ENCODE data around the gene PDE9A.

The PDE9A gene

GRCh38 chr21:42806509-42807140 lies 153.2 kb downstream of the PDE9A start:
- no peak for TF ChIP-seq TEAD4 (IDR thresholded peaks at IDR 0.05)
- no peak for TF ChIP-seq EGR1 (IDR thresholded peaks at IDR 0.05)
- TF ChIP-seq TCF12 (IDR thresholded peaks at IDR 0.05; ENCODE audit: low read depth), result no peak
- TF ChIP-seq FOXM1 (IDR thresholded peaks at IDR 0.05; ENCODE audit: borderline replicate concordance, low read depth), result no peak

- TF ChIP-seq TAF1 (IDR thresholded peaks at IDR 0.05; ENCODE audit: low read depth) (no peak), CEBPB (IDR thresholded peaks at IDR 0.05) (no peak), YY1 (IDR thresholded peaks at IDR 0.05; ENCODE audit: low read depth) (no peak), RAD21 (IDR thresholded peaks at IDR 0.05; ENCODE audit: low read depth) (no peak), FOXM1 (IDR thresholded peaks at IDR 0.05; ENCODE audit: borderline replicate concordance, low read depth) (no peak), REST (IDR thresholded peaks at IDR 0.05; ENCODE audit: low read depth) (no peak), TEAD4 (IDR thresholded peaks at IDR 0.05) (no peak)
Observed at GRCh38 chr21:42807938-42808613, 154.7 kb downstream of the PDE9A start.

GRCh38 chr21:42809171-42809570 lies 155.8 kb downstream of the PDE9A start:
- TF ChIP-seq CREB1 (IDR thresholded peaks at IDR 0.05; ENCODE audit: low read depth) (no peak), CEBPB (IDR thresholded peaks at IDR 0.05) (no peak), RAD21 (IDR thresholded peaks at IDR 0.05; ENCODE audit: low read depth) (no peak), ZBTB7A (IDR thresholded peaks at IDR 0.05; ENCODE audit: low read depth) (no peak), TAF1 (IDR thresholded peaks at IDR 0.05; ENCODE audit: low read depth) (no peak), NFIC (IDR thresholded peaks at IDR 0.05) (no peak), REST (IDR thresholded peaks at IDR 0.05; ENCODE audit: low read depth) (no peak), TEAD4 (IDR thresholded peaks at IDR 0.05) (no peak), EP300 (IDR thresholded peaks at IDR 0.05; ENCODE audit: borderline replicate concordance) (no peak), EGR1 (IDR thresholded peaks at IDR 0.05) (no peak), YY1 (IDR thresholded peaks at IDR 0.05; ENCODE audit: low read depth) (no peak), FOXM1 (IDR thresholded peaks at IDR 0.05; ENCODE audit: borderline replicate concordance, low read depth) (no peak)

- TF ChIP-seq FOXM1 (IDR thresholded peaks at IDR 0.05; ENCODE audit: borderline replicate concordance, low read depth), result no peak
- no peak for TF ChIP-seq YY1 (IDR thresholded peaks at IDR 0.05; ENCODE audit: low read depth)
- no peak for TF ChIP-seq REST (IDR thresholded peaks at IDR 0.05; ENCODE audit: low read depth)
- TF ChIP-seq ZBTB7A (IDR thresholded peaks at IDR 0.05; ENCODE audit: low read depth), result no peak
- TF ChIP-seq USF1 (IDR thresholded peaks at IDR 0.05), result no peak
Observed at GRCh38 chr21:42809577-42810475, 156.4 kb downstream of the PDE9A start.

- TF ChIP-seq FOXM1 (IDR thresholded peaks at IDR 0.05; ENCODE audit: borderline replicate concordance, low read depth), result no peak
- no peak for TF ChIP-seq TCF12 (IDR thresholded peaks at IDR 0.05; ENCODE audit: low read depth)
- TF ChIP-seq REST (IDR thresholded peaks at IDR 0.05; ENCODE audit: low read depth), result no peak
- TF ChIP-seq USF1 (IDR thresholded peaks at IDR 0.05), result no peak
- no peak for TF ChIP-seq ZBTB7A (IDR thresholded peaks at IDR 0.05; ENCODE audit: low read depth)
- no peak for TF ChIP-seq RAD21 (IDR thresholded peaks at IDR 0.05; ENCODE audit: low read depth)
- no peak for TF ChIP-seq MAX (IDR thresholded peaks at IDR 0.05)
- TF ChIP-seq CREB1 (IDR thresholded peaks at IDR 0.05; ENCODE audit: low read depth), result no peak
- no peak for TF ChIP-seq TAF1 (IDR thresholded peaks at IDR 0.05; ENCODE audit: low read depth)
- no peak for TF ChIP-seq YY1 (IDR thresholded peaks at IDR 0.05; ENCODE audit: low read depth)
- TF ChIP-seq TEAD4 (IDR thresholded peaks at IDR 0.05), result no peak
- no peak for TF ChIP-seq EGR1 (IDR thresholded peaks at IDR 0.05)
- TF ChIP-seq CEBPB (IDR thresholded peaks at IDR 0.05), result no peak
- TF ChIP-seq EP300 (IDR thresholded peaks at IDR 0.05; ENCODE audit: borderline replicate concordance), result no peak
- TF ChIP-seq NFIC (IDR thresholded peaks at IDR 0.05), result no peak
Observed at GRCh38 chr21:42811960-42812359, 158.5 kb downstream of the PDE9A start.

All from Ishikawa (cell line).